Thoracic aorta (tissue), 2 donors: ENCODE measurements around the gene PTGIR. TPM values are rescaled to one million over a fixed set of nuclear protein-coding genes. Genes with fewer than 3 reads are reported as not detected.

ENCODE experiments used
- ATAC-seq: fragments of 150-250 bp; one replicate; pipeline ENCODE4 v1.8.0; 2017; ENCODE audit warnings: low read depth; ENCODE audit not compliant: insufficient number of reproducible peaks, low FRiP score
- DNase-seq: peaks from one replicate; pipeline ENCODE4 v3.0.0-alpha.2; 2020; ENCODE audit warnings: low spot score
- H3K27ac ChIP-seq, 2 donors: fragments of 200-600 bp; sonication (generic); 1 replicate in 1 of 2; 2 replicates in 1 of 2; pipeline ENCODE4 v1.5.1; 2016; ENCODE audit warnings: mild to moderate bottlenecking in 2 of 2, moderate library complexity in 2 of 2
- H3K27me3 ChIP-seq: fragments of 200-600 bp; sonication (generic); replicated peaks from 2 replicates; pipeline ENCODE4 v1.6.0; 2016; ENCODE audit warnings: mild to moderate bottlenecking; ENCODE audit not compliant: insufficient read depth
- H3K36me3 ChIP-seq: fragments of 200-600 bp; sonication (generic); one replicate; pipeline ENCODE4 v1.5.1; 2016
- H3K4me1 ChIP-seq, 2 donors: fragments of 200-600 bp; sonication (generic); 1 replicate in 1 of 2; 2 replicates in 1 of 2; pipeline versions ENCODE4 v1.5.1 to v1.6.0; 2016; ENCODE audit warnings: low read depth in 2 of 2, mild to moderate bottlenecking in 1 of 2; ENCODE audit not compliant: control insufficient read depth in 1 of 2
- H3K4me3 ChIP-seq: fragments of 200-600 bp; sonication (generic); 2 replicates; pipeline ENCODE4 v1.5.1; 2016; ENCODE audit warnings: mild to moderate bottlenecking
- H3K9me3 ChIP-seq: fragments of 200-600 bp; sonication (generic); 2 replicates; pipeline ENCODE4 v1.5.1; 2016
- total RNA-seq, 2 donors: library from RNA; depleted of rRNA; stranded (reverse); fragments of >200 nt; gene quantifications; one replicate each; pipeline versions ENCODE4 v1.1.0 to v1.2.3, GENCODE V29; 2016
- TF ChIP-seq, protein P1 (sequence below): fragments of 200-600 bp; sonication (generic); IDR thresholded peaks from one replicate; pipeline ENCODE4 v1.5.1; 2019; ENCODE audit warnings: antibody characterized with exemption

Gene PTGIR
- total RNA-seq, 2 donors from 2014 or later, result 106 to 207 TPM

DNA sequence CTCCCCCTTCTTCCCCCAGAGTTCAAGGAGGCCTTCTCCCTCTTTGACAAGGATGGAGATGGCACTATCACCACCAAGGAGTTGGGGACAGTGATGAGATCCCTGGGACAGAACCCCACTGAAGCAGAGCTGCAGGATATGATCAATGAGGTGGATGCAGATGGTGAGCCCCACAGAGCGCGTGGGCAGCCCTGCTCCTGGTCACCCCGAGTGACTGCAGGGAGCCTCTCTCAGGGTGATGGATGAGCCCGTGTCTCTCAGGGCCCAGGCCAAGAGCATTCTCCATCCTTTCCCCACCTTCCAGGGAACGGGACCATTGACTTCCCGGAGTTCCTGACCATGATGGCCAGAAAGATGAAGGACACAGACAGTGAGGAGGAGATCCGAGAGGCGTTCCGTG is 16.7 kb downstream of the PTGIR start:
- no peaks in the 10 kb centered on the region for H3K9me3 ChIP-seq
- H3K27ac ChIP-seq, result no peak overlapping the region
- H3K36me3 ChIP-seq, result peaks cover 35% of the 10 kb centered on the region
- H3K4me3 ChIP-seq, result no peak overlapping the region
- DNase-seq, result no peak
- peaks cover 26 to 56% of the 10 kb centered on the region in 2 donors for H3K4me1 ChIP-seq
- TF ChIP-seq, protein P1, sequence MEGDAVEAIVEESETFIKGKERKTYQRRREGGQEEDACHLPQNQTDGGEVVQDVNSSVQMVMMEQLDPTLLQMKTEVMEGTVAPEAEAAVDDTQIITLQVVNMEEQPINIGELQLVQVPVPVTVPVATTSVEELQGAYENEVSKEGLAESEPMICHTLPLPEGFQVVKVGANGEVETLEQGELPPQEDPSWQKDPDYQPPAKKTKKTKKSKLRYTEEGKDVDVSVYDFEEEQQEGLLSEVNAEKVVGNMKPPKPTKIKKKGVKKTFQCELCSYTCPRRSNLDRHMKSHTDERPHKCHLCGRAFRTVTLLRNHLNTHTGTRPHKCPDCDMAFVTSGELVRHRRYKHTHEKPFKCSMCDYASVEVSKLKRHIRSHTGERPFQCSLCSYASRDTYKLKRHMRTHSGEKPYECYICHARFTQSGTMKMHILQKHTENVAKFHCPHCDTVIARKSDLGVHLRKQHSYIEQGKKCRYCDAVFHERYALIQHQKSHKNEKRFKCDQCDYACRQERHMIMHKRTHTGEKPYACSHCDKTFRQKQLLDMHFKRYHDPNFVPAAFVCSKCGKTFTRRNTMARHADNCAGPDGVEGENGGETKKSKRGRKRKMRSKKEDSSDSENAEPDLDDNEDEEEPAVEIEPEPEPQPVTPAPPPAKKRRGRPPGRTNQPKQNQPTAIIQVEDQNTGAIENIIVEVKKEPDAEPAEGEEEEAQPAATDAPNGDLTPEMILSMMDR, result no peak
- no peak for ATAC-seq
- H3K27me3 ChIP-seq, result no peaks in the 10 kb centered on the region

DNA sequence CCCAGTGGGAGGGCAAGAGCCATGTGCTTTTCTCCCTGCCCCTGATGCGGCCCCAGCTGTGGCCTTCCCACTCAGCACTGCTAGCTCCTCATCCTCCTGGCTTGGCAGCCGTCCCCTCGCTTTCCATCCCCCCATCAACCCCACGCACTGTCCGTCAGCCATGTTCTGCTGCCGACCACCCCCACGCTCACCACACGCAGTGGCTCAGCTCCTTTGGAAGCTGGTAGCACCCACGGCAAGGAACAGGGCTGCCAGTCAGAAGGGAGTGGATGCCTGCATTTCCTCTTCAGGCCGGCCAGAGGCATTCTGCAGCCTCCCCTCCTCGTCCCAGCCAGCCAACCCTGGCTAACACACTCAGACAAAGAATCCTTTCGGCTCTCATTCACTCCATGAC is 17.4 kb downstream of the PTGIR start:
- no peaks in the 10 kb centered on the region for H3K9me3 ChIP-seq
- TF ChIP-seq, protein P1, result no peak
- no peak overlapping the region for H3K4me3 ChIP-seq
- DNase-seq (no peak), ATAC-seq (no peak)
- H3K27ac ChIP-seq, result no peak overlapping the region
- peaks cover 32 to 60% of the 10 kb centered on the region in 2 donors for H3K4me1 ChIP-seq
- no peaks in the 10 kb centered on the region for H3K27me3 ChIP-seq
- H3K36me3 ChIP-seq, result peaks cover 35% of the 10 kb centered on the region

GRCh38 chr19:46606681-46607447 is 18.0 kb downstream of the PTGIR start:
- no peaks in the 10 kb centered on the region for H3K9me3 ChIP-seq
- no peak for DNase-seq
- peak overlapping the region in 1 of 2 donors; percentile 89 for H3K27ac ChIP-seq
- H3K27me3 ChIP-seq, result no peaks in the 10 kb centered on the region
- ATAC-seq, result no peak
- peaks cover 32 to 57% of the 10 kb centered on the region in 2 donors for H3K4me1 ChIP-seq
- TF ChIP-seq, protein P1, result no peak
- no peak overlapping the region for H3K4me3 ChIP-seq
- peaks cover 35% of the 10 kb centered on the region for H3K36me3 ChIP-seq

GRCh38 chr19:46606019-46606418 is 18.9 kb downstream of the PTGIR start:
- TF ChIP-seq, protein P1, result no peak
- H3K4me3 ChIP-seq, result no peak overlapping the region
- DNase-seq, result no peak
- H3K36me3 ChIP-seq, result peaks cover 35% of the 10 kb centered on the region
- peak overlapping the region; percentile 89 to 96 for H3K27ac ChIP-seq
- no peaks in the 10 kb centered on the region for H3K27me3 ChIP-seq
- peaks cover 32 to 57% of the 10 kb centered on the region in 2 donors for H3K4me1 ChIP-seq
- H3K9me3 ChIP-seq, result no peaks in the 10 kb centered on the region
- ATAC-seq, result no peak

- H3K27ac ChIP-seq, result peak overlapping the region; percentile 89 to 96
- H3K36me3 ChIP-seq, result peaks cover 35% of the 10 kb centered on the region
- DNase-seq (no peak), ATAC-seq (no peak)
- no peaks in the 10 kb centered on the region for H3K9me3 ChIP-seq
- H3K27me3 ChIP-seq, result no peaks in the 10 kb centered on the region
- TF ChIP-seq, protein P1, result no peak
- H3K4me1 ChIP-seq, result peaks cover 32 to 58% of the 10 kb centered on the region in 2 donors
- peak overlapping the region; percentile 53 for H3K4me3 ChIP-seq
Measured at GRCh38 chr19:46605356-46605821, 19.5 kb downstream of the PTGIR start.
